K562 (cell line): ENCODE measurements around the gene FBLN7. TPM values are rescaled to one million over a fixed set of nuclear protein-coding genes. Genes with fewer than 3 reads are reported as not detected.

Experiments
- ATAC-seq: fragments of 200-7000 bp; cut with Tn5 transposase; 3 replicates; pipeline ENCODE4 v1.9.1; 2020; ENCODE audit warnings: moderate library complexity
- BruUV-seq: library from RNA; stranded (reverse); fragments of 400-500 nt; replicated peaks from 2 replicates; lab custom pipeline; 2021; lab: Mats Ljungman, UMichigan
- CTCF ChIA-PET: fragments of 300-600 bp; formaldehyde crosslinking; extraction: SDS; loops from one replicate; lab custom pipeline; 2021; ENCODE audit warnings: low intra/inter-chr PET ratio; lab: Yijun Ruan, JAX
- POLR2A ChIA-PET: fragments of 300-600, 350-650 bp; sonication (Branson Sonifier 250); formaldehyde crosslinking; extraction: SDS; loops from one replicate; lab custom pipeline; 2021; ENCODE audit warnings: antibody characterized with exemption, inconsistent platforms; lab: Yijun Ruan, JAX
- DNase-seq, 4 experiments: peaks; one replicate each; pipeline versions ENCODE4 v3.0.0 to v3.0.0-alpha.2; 2011 to 2018; ENCODE audit warnings: low spot score in 3 of 4, mixed read lengths in 3 of 4; ENCODE audit errors: extremely low read depth in 1 of 4
- FAIRE-seq: peaks from 2 replicates; lab custom pipeline; 2011; peaks lifted over from hg19 to GRCh38; lab: Jason Lieb, UNC
- H2AFZ ChIP-seq: 2 replicates; pipeline ENCODE4 v1.6.0; 2011; ENCODE audit warnings: low read depth, low read length, control low read depth, inconsistent platforms
- H3K27ac ChIP-seq: fragments of 200-600 bp; 3 replicates; pipeline ENCODE4 v1.8.0; 2011; ENCODE audit warnings: low read depth, mild to moderate bottlenecking, control low read depth, inconsistent platforms, low read length, moderate library complexity, mixed read lengths; ENCODE audit errors: extremely low read depth
- H3K27me3 ChIP-seq, 2 experiments: fragments of 300-600 bp in 1 of 2; 2 replicates in 1 of 2; 3 replicates in 1 of 2; pipeline versions ENCODE4 v1.6.0 to v1.8.0; 2011; ENCODE audit warnings: inconsistent platforms in 2 of 2, low read length in 2 of 2, mild to moderate bottlenecking in 1 of 2, mixed read lengths in 1 of 2, moderate library complexity in 1 of 2; ENCODE audit not compliant: control insufficient read depth in 2 of 2, insufficient read depth in 2 of 2
- H3K36me3 ChIP-seq: fragments of 300-600 bp; 3 replicates; pipeline ENCODE4 v1.8.0; 2011; ENCODE audit warnings: mild to moderate bottlenecking, low read length, inconsistent platforms; ENCODE audit not compliant: control insufficient read depth, insufficient read depth
- H3K4me1 ChIP-seq, 2 experiments: fragments of 200-600 bp in 1 of 2; replicated peaks in 1 of 2; 2 replicates in 1 of 2; 3 replicates in 1 of 2; pipeline versions ENCODE4 v1.5.1 to v1.8.0; 2011; ENCODE audit warnings: inconsistent platforms in 2 of 2, low read length in 2 of 2, mild to moderate bottlenecking in 1 of 2, mixed read lengths in 1 of 2, moderate library complexity in 1 of 2; ENCODE audit not compliant: control insufficient read depth in 2 of 2, insufficient read depth in 2 of 2
- H3K4me2 ChIP-seq: 2 replicates; pipeline ENCODE4 v1.6.1; 2011; ENCODE audit warnings: low read length, control low read depth, inconsistent platforms, mixed read lengths; ENCODE audit not compliant: insufficient read depth
- H3K4me3 ChIP-seq: fragments of 200-600 bp; sonication (generic), shearing (Covaris generic); 2 replicates; pipeline ENCODE4 v1.5.1; 2016; ENCODE audit warnings: control low read depth, inconsistent platforms
- H3K79me2 ChIP-seq: fragments of 200-600 bp; 3 replicates; pipeline ENCODE4 v1.8.0; 2011; ENCODE audit warnings: low read length, inconsistent platforms; ENCODE audit not compliant: control insufficient read depth, insufficient read depth
- H3K9ac ChIP-seq, 2 experiments: 2 replicates each; pipeline versions ENCODE4 v1.6.0 to v1.6.1; 2011; ENCODE audit warnings: low read depth in 2 of 2, low read length in 2 of 2, control low read depth in 1 of 2, inconsistent platforms in 1 of 2, mild to moderate bottlenecking in 1 of 2, mixed read lengths in 1 of 2; ENCODE audit not compliant: insufficient read depth in 1 of 2
- H3K9me1 ChIP-seq: one replicate; pipeline ENCODE4 v1.6.0; 2011; ENCODE audit warnings: inconsistent platforms, mild to moderate bottlenecking, low read length, moderate library complexity; ENCODE audit not compliant: control insufficient read depth, insufficient read depth
- H3K9me3 ChIP-seq: replicated peaks from 2 replicates; pipeline ENCODE4 v1.5.1; 2011; ENCODE audit warnings: low read depth, low read length, inconsistent platforms; ENCODE audit not compliant: control insufficient read depth, insufficient read depth
- H4K20me1 ChIP-seq: replicated peaks from 2 replicates; pipeline ENCODE4 v1.6.1; 2011; ENCODE audit warnings: low read length, inconsistent platforms, mixed read lengths; ENCODE audit not compliant: control insufficient read depth, insufficient read depth
- AFF1 ChIP-seq, 2 experiments: fragments of 450-650 bp; IDR thresholded peaks; 2 replicates each; pipeline ENCODE4 v1.6.1; 2018; ENCODE audit warnings: mild to moderate bottlenecking in 2 of 2, low read depth in 1 of 2; ENCODE audit not compliant: partially characterized antibody in 2 of 2
- ASH1L ChIP-seq: fragments of 450-650 bp; IDR thresholded peaks from 2 replicates; pipeline ENCODE4 v1.6.1; 2018; ENCODE audit warnings: borderline replicate concordance, mild to moderate bottlenecking, low read depth; ENCODE audit not compliant: partially characterized antibody
- BRF1 ChIP-seq: IDR thresholded peaks from 3 replicates; pipeline ENCODE4 v1.6.1; 2011; ENCODE audit warnings: borderline replicate concordance, mild to moderate bottlenecking; ENCODE audit not compliant: insufficient read length; ENCODE audit errors: extremely low read depth
- CLOCK ChIP-seq: fragments of 250-450 bp; sonication (Bioruptor Pico); IDR thresholded peaks from 2 replicates; pipeline ENCODE4 v1.4.0; 2020; ENCODE audit warnings: mild to moderate bottlenecking, moderate library complexity, borderline replicate concordance
- COPS2 ChIP-seq: fragments of 450-650 bp; conservative IDR thresholded peaks from 2 replicates; pipeline ENCODE4 v1.6.1; 2016; ENCODE audit warnings: mild to moderate bottlenecking, moderate library complexity
- CREBBP ChIP-seq: IDR thresholded peaks from one replicate; pipeline ENCODE4 v1.6.1; 2012; ENCODE audit warnings: low read depth, mild to moderate bottlenecking, control low read depth, inconsistent platforms, low read length
- FOXM1 ChIP-seq, 2 experiments: fragments of 450-650 bp in 1 of 2; sonication (generic) in 1 of 2; formaldehyde crosslinking in 1 of 2; IDR thresholded peaks; 2 replicates each; pipeline versions ENCODE4 v1.6.1 to v1.9.0; 2017 to 2022; ENCODE audit warnings: low read depth in 2 of 2, mild to moderate bottlenecking in 2 of 2, missing genetic modification reagents in 1 of 2, moderate library complexity in 1 of 2
- HMBOX1 ChIP-seq: sonication (generic); IDR thresholded peaks from 2 replicates; pipeline ENCODE4 v1.6.1; 2016
- POLR2B ChIP-seq: fragments of 450-650 bp; IDR thresholded peaks from 2 replicates; pipeline ENCODE4 v1.6.1; 2018; ENCODE audit warnings: low read depth; ENCODE audit not compliant: partially characterized antibody
- RAD21 ChIP-seq, 2 experiments: fragments of 250-450 bp in 1 of 2; fragments of 450-650 bp in 1 of 2; sonication (Bioruptor Pico) in 1 of 2; formaldehyde crosslinking in 1 of 2; IDR thresholded peaks in 1 of 2; conservative IDR thresholded peaks in 1 of 2; 2 replicates each; pipeline versions ENCODE4 v1.4.0 to v1.8.0; 2020 to 2022; ENCODE audit warnings: mild to moderate bottlenecking in 2 of 2, moderate library complexity in 1 of 2
- RBM25 ChIP-seq: fragments of 200-400 bp; formaldehyde crosslinking; IDR thresholded peaks from 2 replicates; pipeline ENCODE4 v1.6.1; 2018; ENCODE audit warnings: low read length, low read depth, moderate library complexity; ENCODE audit not compliant: severe bottlenecking
- SP1 ChIP-seq: sonication (generic); formaldehyde crosslinking; IDR thresholded peaks from 2 replicates; pipeline ENCODE4 v1.8.1; 2022; ENCODE audit warnings: mild to moderate bottlenecking, missing genetic modification reagents
- ZNF444 ChIP-seq: fragments of 250-450 bp; sonication (Bioruptor Pico); IDR thresholded peaks from 2 replicates; pipeline ENCODE4 v1.4.0; 2020; ENCODE audit warnings: mild to moderate bottlenecking, moderate library complexity
- ZNF551 ChIP-seq: fragments of 250-450 bp; sonication (Bioruptor Pico); IDR thresholded peaks from 2 replicates; pipeline ENCODE4 v1.5.0; 2021; ENCODE audit warnings: mild to moderate bottlenecking, moderate library complexity
- ZNF77 ChIP-seq: fragments of 250-450 bp; sonication (Bioruptor Pico); IDR thresholded peaks from 2 replicates; pipeline ENCODE4 v1.5.0; 2020
- in situ Hi-C: fragments of 300-500 bp; cut with MboI; formaldehyde crosslinking; loops from 4 replicates; pipeline ENCODE4 v1.15.0; 2018; ENCODE audit warnings: inconsistent platforms, mixed read lengths
- intact Hi-C: fragments of 100-400 bp; cut with micrococcal nuclease; formaldehyde crosslinking; loops from 2 replicates; pipeline ENCODE4 v1.14.2; 2022
- polyA plus RNA-seq, 8 experiments: library from polyadenylated mRNA; depleted of rRNA in 4 of 8; stranded (reverse) in 5 of 8; unstranded in 3 of 8; fragments of >200 nt; fragmentation: Nextera tagmentation in 2 of 8; fragmentation: Illumina TruSeq in 1 of 8; extraction: Ambion mirVana in 2 of 8; extraction: Trizol in 1 of 8; gene quantifications; 2 replicates each; pipeline versions ENCODE4 v1.2.1 to v1.2.3, GENCODE V29; 2011 to 2014; ENCODE audit warnings: inconsistent platforms in 1 of 8, missing spikeins in 1 of 8
- total RNA-seq, 7 experiments: library from RNA; depleted of rRNA in 6 of 7; stranded (reverse); fragments of >200 nt in 6 of 7; fragmentation: Illumina TruSeq in 2 of 7; extraction: Trizol in 2 of 7; gene quantifications; 2 replicates each; pipeline versions ENCODE4 v1.2.1 to v1.2.3, GENCODE V29; 2011 to 2021; ENCODE audit warnings: low replicate concordance in 1 of 7

The FBLN7 gene
- total and polyA plus RNA-seq, 9 of the 15 experiments (the other 6 are each of a cell fraction or from before 2014, with no cell fraction given), result 0.13 TPM; not detected in 8

- ATAC-seq (no peak), DNase-seq (no peak), FAIRE-seq (no peak)
- Histone ChIP-seq H3K9ac (no peak overlapping the region), H3K4me1 (no peaks in the 10 kb centered on the region), H3K9me3 (no peaks in the 10 kb centered on the region), H3K27ac (no peak overlapping the region), H2AFZ (no peak overlapping the region), H3K79me2 (no peaks in the 10 kb centered on the region), H4K20me1 (no peaks in the 10 kb centered on the region), H3K36me3 (peaks cover 48% of the 10 kb centered on the region), H3K9me1 (no peaks in the 10 kb centered on the region), H3K4me2 (no peak overlapping the region), H3K4me3 (no peak overlapping the region), H3K27me3 (no peaks in the 10 kb centered on the region)
- no TSS peak for BruUV-seq
- ChIA-PET POLR2A (no interaction called here), CTCF (no interaction called here)
- intact Hi-C loops, result no loop called here
- in situ Hi-C loops, result loop anchor here (25.0 kb wide), 1 partner anchor 342 kb away; the partner anchor contains the start of genes ANAPC1 and MERTK
- TF ChIP-seq SP1 (no peak), BRF1 (no peak), CLOCK (CRISPR knock-in tag) (no peak), FOXM1 (IDR thresholded peaks at IDR 0.05; ENCODE audit: low read depth) (no peak), FOXM1 (CRISPR knock-in tag; IDR thresholded peaks at IDR 0.05; ENCODE audit: low read depth) (no peak), RAD21 (CRISPR knock-in tag; conservative IDR thresholded peaks at IDR 0.05 in 1 of 2, IDR thresholded peaks at IDR 0.05 in 1 of 2) (no peak), COPS2 (no peak), POLR2B (no peak), ZNF551 (no peak), RBM25 (no peak), CREBBP (no peak), ZNF444 (no peak), ZNF77 (no peak), ASH1L (no peak), HMBOX1 (no peak), AFF1 (IDR thresholded peaks at IDR 0.05; ENCODE audit: low read depth in 1 of 2, partially characterized antibody in 2 of 2) (no peak)
Measured at GRCh38 chr2:112229348-112229747, 91.2 kb downstream of the FBLN7 start.
